Measurements from ENCODE around the gene PLIN4.

PLIN4 gene

GRCh38 chr19:4537953-4538600 lies 19.8 kb upstream of the PLIN4 start:
- no peak for TF ChIP-seq CTCF (IDR thresholded peaks at IDR 0.05; ENCODE audit: low read depth, low read length, missing control alignments)
- no peak for DNase-seq (ENCODE audit: low read depth)
- no peak overlapping the region for H3K4me3 ChIP-seq (ENCODE audit: low read depth, low read length)

DNA sequence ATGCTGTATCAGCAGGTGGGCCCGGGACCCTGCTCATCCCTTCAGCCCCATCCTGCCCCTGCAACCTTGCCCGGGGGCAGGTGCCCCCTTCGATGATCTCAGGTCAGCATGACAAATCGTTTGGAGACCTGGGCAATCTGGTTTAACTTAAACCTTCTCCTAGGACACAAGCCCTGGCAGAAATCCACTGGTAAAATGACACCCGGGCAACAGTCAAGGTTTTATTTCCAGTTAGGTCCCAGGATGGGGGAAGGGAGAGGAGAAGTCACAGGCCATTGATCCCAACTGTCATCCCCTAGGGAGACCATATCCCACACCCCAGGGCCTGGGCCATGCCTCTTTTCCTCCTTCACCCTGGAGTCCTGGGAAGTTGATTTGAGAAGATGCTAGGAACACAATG lies 18.5 kb upstream of the PLIN4 start:
- no peak overlapping the region for H3K4me3 ChIP-seq (ENCODE audit: low read depth, low read length)
- no peak for TF ChIP-seq CTCF (IDR thresholded peaks at IDR 0.05; ENCODE audit: low read depth, low read length, missing control alignments)
- DNase-seq (ENCODE audit: low read depth), result no peak

GRCh38 chr19:4534836-4535658 lies 16.8 kb upstream of the PLIN4 start, which contains the start of gene PLIN5:
Gene PLIN5, minus strand, starts transcription at chr19:4535224. Its CDS starts 1,150 bp downstream, at chr19:4534074.
- TF ChIP-seq CTCF (IDR thresholded peaks at IDR 0.05; ENCODE audit: low read depth, low read length, missing control alignments), result no peak
- no peak within 1 kb of the TSS; the same call in 1 of the 2 replicates for H3K4me3 ChIP-seq (ENCODE audit: low read depth, low read length)
- no peak for DNase-seq (ENCODE audit: low read depth)

GRCh38 chr19:4533835-4534424 lies 15.6 kb upstream of the PLIN4 start:
- no peak for TF ChIP-seq CTCF (IDR thresholded peaks at IDR 0.05; ENCODE audit: low read depth, low read length, missing control alignments)
- H3K4me3 ChIP-seq (ENCODE audit: low read depth, low read length), result no peak overlapping the region
- DNase-seq (ENCODE audit: low read depth), result no peak

- no peak overlapping the region for H3K4me3 ChIP-seq (ENCODE audit: low read depth, low read length)
- no peak for DNase-seq (ENCODE audit: low read depth)
- no peak for TF ChIP-seq CTCF (IDR thresholded peaks at IDR 0.05; ENCODE audit: low read depth, low read length, missing control alignments)
These were observed 15.0 kb upstream of the PLIN4 start for GRCh38 chr19:4533334-4533733.

GRCh38 chr19:4531562-4532165 lies 13.4 kb upstream of the PLIN4 start:
- H3K4me3 ChIP-seq (ENCODE audit: low read depth, low read length), result no peak overlapping the region
- no peak for TF ChIP-seq CTCF (IDR thresholded peaks at IDR 0.05; ENCODE audit: low read depth, low read length, missing control alignments)
- DNase-seq (ENCODE audit: low read depth), result no peak

Data from GM12864 (cell line).